Fibroblast of the aortic adventitia (primary cell): ENCODE data around the gene SRPX2. TPM values are rescaled to one million over a fixed set of nuclear protein-coding genes. Genes with fewer than 3 reads are reported as not detected.

Experiments used
- DNase-seq: peaks from one replicate; pipeline ENCODE4 v3.0.0-alpha.2; 2010; ENCODE audit warnings: low read depth
- H3K4me3 ChIP-seq: 2 replicates; pipeline ENCODE4 v1.5.1; 2011; ENCODE audit warnings: low read depth, mild to moderate bottlenecking, control low read depth, low read length, moderate library complexity
- CTCF ChIP-seq: IDR thresholded peaks from 2 replicates; pipeline ENCODE4 v1.5.1; 2011; ENCODE audit warnings: mild to moderate bottlenecking, low read length, control low read depth, inconsistent platforms; ENCODE audit not compliant: insufficient read depth
- total RNA-seq: library from RNA; depleted of rRNA; stranded (reverse); fragments of >200 nt; gene quantifications from 2 replicates; pipeline ENCODE4 v1.2.3, GENCODE V29; 2012; ENCODE audit warnings: low replicate concordance

The SRPX2 gene
- total RNA-seq, 1 donor, result 26.8 TPM

- no peak for DNase-seq
- TF ChIP-seq CTCF, result no peak
- no peak overlapping the region for H3K4me3 ChIP-seq
Observed at GRCh38 chrX:100687128-100687527, 43.1 kb downstream of the SRPX2 start.

GRCh38 chrX:100687546-100687945 lies 43.5 kb downstream of the SRPX2 start:
- no peak for TF ChIP-seq CTCF
- DNase-seq, result no peak
- H3K4me3 ChIP-seq, result no peak overlapping the region

GRCh38 chrX:100695302-100695701 lies 51.3 kb downstream of the SRPX2 start:
- no peak overlapping the region for H3K4me3 ChIP-seq
- no peak for DNase-seq
- TF ChIP-seq CTCF, result no peak

GRCh38 chrX:100695991-100696390 lies 52.0 kb downstream of the SRPX2 start:
- no peak for TF ChIP-seq CTCF
- no peak overlapping the region for H3K4me3 ChIP-seq
- DNase-seq, result no peak

- no peak for DNase-seq
- no peak for TF ChIP-seq CTCF
- no peak overlapping the region for H3K4me3 ChIP-seq
Observed at GRCh38 chrX:100696699-100697351, 52.8 kb downstream of the SRPX2 start.

- no peak for TF ChIP-seq CTCF
- no peak overlapping the region for H3K4me3 ChIP-seq
Observed at GRCh38 chrX:100698551-100698950, 54.6 kb downstream of the SRPX2 start.

GRCh38 chrX:100700809-100701208 lies 56.8 kb downstream of the SRPX2 start:
- no peak for TF ChIP-seq CTCF
- no peak overlapping the region for H3K4me3 ChIP-seq
- no peak for DNase-seq

More at GRCh38 chrX:100698551-100698950, 54.6 kb downstream of the SRPX2 start:
- no peak for DNase-seq
